Lower leg skin (tissue), 3 donors: ENCODE data around the gene UBTD1.

Source experiments
- POLR2A ChIP-seq, 2 donors: fragments of 450-650 bp; IDR thresholded peaks; one replicate each; pipeline ENCODE4 v1.6.1; 2016 to 2017; ENCODE audit warnings: antibody characterized with exemption in 2 of 2, mild to moderate bottlenecking in 1 of 2, moderate library complexity in 1 of 2
- TF ChIP-seq, protein P1 (sequence below), 3 donors: fragments of 450-650 bp; IDR thresholded peaks; one replicate each; pipeline ENCODE4 v1.5.1; 2016; ENCODE audit warnings: antibody characterized with exemption in 3 of 3, mild to moderate bottlenecking in 3 of 3, moderate library complexity in 2 of 3

DNA sequence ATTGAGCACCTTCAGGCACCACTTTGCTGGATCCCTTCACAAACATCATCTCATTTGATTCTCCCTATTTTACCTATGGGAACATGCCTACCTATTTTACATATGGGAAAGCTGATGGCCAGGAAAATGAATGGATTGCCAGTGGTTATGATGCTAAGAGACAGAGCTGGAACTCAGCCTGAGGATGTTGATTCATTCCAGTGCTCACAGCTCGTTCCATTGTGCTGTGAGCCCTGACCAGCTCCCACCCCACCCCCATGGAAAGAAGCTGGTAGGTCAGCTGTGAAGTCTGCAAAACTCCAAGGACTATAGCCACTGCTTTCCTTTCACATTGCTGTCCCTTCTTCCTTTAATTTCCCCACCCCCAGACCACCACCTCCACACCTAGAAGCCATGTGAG lies 9.6 kb downstream of the UBTD1 start:
- TF ChIP-seq, protein P1, sequence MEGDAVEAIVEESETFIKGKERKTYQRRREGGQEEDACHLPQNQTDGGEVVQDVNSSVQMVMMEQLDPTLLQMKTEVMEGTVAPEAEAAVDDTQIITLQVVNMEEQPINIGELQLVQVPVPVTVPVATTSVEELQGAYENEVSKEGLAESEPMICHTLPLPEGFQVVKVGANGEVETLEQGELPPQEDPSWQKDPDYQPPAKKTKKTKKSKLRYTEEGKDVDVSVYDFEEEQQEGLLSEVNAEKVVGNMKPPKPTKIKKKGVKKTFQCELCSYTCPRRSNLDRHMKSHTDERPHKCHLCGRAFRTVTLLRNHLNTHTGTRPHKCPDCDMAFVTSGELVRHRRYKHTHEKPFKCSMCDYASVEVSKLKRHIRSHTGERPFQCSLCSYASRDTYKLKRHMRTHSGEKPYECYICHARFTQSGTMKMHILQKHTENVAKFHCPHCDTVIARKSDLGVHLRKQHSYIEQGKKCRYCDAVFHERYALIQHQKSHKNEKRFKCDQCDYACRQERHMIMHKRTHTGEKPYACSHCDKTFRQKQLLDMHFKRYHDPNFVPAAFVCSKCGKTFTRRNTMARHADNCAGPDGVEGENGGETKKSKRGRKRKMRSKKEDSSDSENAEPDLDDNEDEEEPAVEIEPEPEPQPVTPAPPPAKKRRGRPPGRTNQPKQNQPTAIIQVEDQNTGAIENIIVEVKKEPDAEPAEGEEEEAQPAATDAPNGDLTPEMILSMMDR (IDR thresholded peaks at IDR 0.05) = no peak
- no peak for TF ChIP-seq POLR2A (IDR thresholded peaks at IDR 0.05)
